Right lobe of liver (tissue), 6 donors: ENCODE measurements around the gene DBN1. TPM values are rescaled to one million over a fixed set of nuclear protein-coding genes. Genes with fewer than 3 reads are reported as not detected.

Experiments
- ATAC-seq, 4 donors: fragments of 200-7000 bp; cut with Tn5 transposase; one replicate each; pipeline ENCODE4 v1.9.1; 2020; ENCODE audit warnings: mild to moderate bottlenecking in 4 of 4, moderate library complexity in 4 of 4
- DNase-seq, 3 donors: peaks; one replicate each; pipeline ENCODE4 v3.0.0-alpha.2; 2020
- H3K27ac ChIP-seq, 3 donors: fragments of 200-600 bp; one replicate each; pipeline ENCODE4 v1.8.0; 2022
- H3K27me3 ChIP-seq, 2 donors: fragments of 200-600 bp; one replicate each; pipeline ENCODE4 v1.8.0; 2022
- H3K36me3 ChIP-seq, 4 donors: fragments of 200-600 bp; sonication (generic) in 1 of 4; one replicate each; pipeline versions ENCODE4 v1.5.1 to v1.8.0; 2017 to 2022; ENCODE audit warnings: control low read depth in 1 of 4
- H3K4me1 ChIP-seq, 4 donors: fragments of 200-600 bp; sonication (generic) in 1 of 4; one replicate each; pipeline versions ENCODE4 v1.5.1 to v1.8.0; 2017 to 2022; ENCODE audit warnings: control low read depth in 1 of 4
- H3K4me3 ChIP-seq, 3 donors: fragments of 200-600 bp; one replicate each; pipeline ENCODE4 v1.8.0; 2022
- H3K9me3 ChIP-seq, 4 donors: fragments of 200-600 bp; sonication (generic) in 1 of 4; one replicate each; pipeline versions ENCODE4 v1.5.1 to v1.8.0; 2017 to 2022; ENCODE audit warnings: control low read depth in 1 of 4
- POLR2A ChIP-seq: fragments of 450-650 bp; IDR thresholded peaks from one replicate; pipeline ENCODE4 v1.6.1; 2017; ENCODE audit warnings: antibody characterized with exemption, mild to moderate bottlenecking
- WGBS: methylation state at CpG from one replicate; pipeline ENCODE4 v1.1.6; 2018; ENCODE audit warnings: low coverage, low lambda C conversion rate; ENCODE audit not compliant: insufficient coverage; ENCODE audit errors: missing lambda C conversion rate; 5-methylcytosine and 5-hydroxymethylcytosine counted together
- intact Hi-C, 2 donors: fragments of 100-400 bp; cut with DNase I; formaldehyde crosslinking; loops; one replicate each; pipeline versions ENCODE4 v1.11.2 to v1.14.1; 2022
- total RNA-seq, 6 experiments: library from RNA; depleted of rRNA in 2 of 6; stranded (reverse); fragments of >200 nt in 2 of 6; fragmentation: NEBNext Ultra II Directional in 3 of 6; extraction: Animal tissue kit (Norgen Biotek cat#: 25700) in 3 of 6; gene quantifications; one replicate each; pipeline versions ENCODE4 v1.1.0 to v1.2.4, GENCODE V29; 2016 to 2023
- TF ChIP-seq, protein P1 (sequence below), 4 donors: fragments of 200-600 bp in 3 of 4; fragments of 450-650 bp in 1 of 4; IDR thresholded peaks; one replicate each; pipeline versions ENCODE4 v1.5.1 to v1.8.0; 2016 to 2022; ENCODE audit warnings: antibody characterized with exemption in 4 of 4, mild to moderate bottlenecking in 2 of 4
- donor health status: DM: no; HTN: yes; CAD: no.
- donor health status: DM: no; HTN: no; CAD: no.
- donor health status: DM: no; HTN: no; CAD: no.
- donor health status: DM: no; HTN: yes; CAD: no.
- donor health status: DM: no; HTN: yes; CAD: no.

The DBN1 gene
- total RNA-seq, 6 experiments from 2014 or later: 1.1 to 4.6 (median 3.1) TPM

DNA sequence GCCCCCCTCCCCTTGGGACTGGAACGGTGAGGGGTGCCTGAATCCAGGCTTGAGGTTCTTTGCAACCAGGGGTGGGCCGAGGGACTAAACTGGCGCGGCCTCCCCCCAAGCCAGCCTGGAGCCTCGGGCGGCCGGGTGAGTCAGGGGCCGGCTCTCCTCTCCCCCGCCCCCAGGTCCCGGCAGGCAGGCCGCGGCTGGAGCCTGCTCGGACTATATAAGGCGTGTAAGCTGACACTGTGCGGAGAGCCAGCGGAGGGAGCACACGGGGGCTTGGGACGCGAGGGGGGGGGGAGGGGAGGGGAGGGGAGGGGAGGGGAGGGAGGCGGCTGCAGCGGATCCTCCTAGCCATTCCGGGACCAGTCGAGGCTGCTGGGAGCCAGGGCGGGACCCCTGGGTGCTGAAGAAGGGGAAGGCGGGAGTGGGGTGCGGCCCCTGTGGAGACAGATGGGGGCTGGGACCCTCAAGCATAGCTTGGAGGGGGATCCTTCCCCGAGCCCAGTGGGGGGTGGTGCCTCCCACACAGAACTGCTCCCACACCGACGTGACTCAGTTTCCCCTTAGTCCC, 23.4 kb upstream of the DBN1 start:
- H3K4me3 ChIP-seq: peak overlapping the region; percentile 58 to 86 (median 64)
- no peaks in the 10 kb centered on the region for H3K4me1 ChIP-seq
- ATAC-seq (peak in 3 of 4 donors; percentile 0 to 5 (median 2)), DNase-seq (peak in 2 of 3 donors; percentile 66 to 71)
- H3K9me3 ChIP-seq: no peaks in the 10 kb centered on the region
- no peak for TF ChIP-seq POLR2A
- TF ChIP-seq, protein P1, sequence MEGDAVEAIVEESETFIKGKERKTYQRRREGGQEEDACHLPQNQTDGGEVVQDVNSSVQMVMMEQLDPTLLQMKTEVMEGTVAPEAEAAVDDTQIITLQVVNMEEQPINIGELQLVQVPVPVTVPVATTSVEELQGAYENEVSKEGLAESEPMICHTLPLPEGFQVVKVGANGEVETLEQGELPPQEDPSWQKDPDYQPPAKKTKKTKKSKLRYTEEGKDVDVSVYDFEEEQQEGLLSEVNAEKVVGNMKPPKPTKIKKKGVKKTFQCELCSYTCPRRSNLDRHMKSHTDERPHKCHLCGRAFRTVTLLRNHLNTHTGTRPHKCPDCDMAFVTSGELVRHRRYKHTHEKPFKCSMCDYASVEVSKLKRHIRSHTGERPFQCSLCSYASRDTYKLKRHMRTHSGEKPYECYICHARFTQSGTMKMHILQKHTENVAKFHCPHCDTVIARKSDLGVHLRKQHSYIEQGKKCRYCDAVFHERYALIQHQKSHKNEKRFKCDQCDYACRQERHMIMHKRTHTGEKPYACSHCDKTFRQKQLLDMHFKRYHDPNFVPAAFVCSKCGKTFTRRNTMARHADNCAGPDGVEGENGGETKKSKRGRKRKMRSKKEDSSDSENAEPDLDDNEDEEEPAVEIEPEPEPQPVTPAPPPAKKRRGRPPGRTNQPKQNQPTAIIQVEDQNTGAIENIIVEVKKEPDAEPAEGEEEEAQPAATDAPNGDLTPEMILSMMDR (IDR thresholded peaks at IDR 0.05): no peak
- no peaks in the 10 kb centered on the region for H3K36me3 ChIP-seq
- WGBS: 1% methylated on average over 11 of the region's 29 CpGs
- no peaks in the 10 kb centered on the region for H3K27me3 ChIP-seq
- peak overlapping the region; percentile 56 to 84 (median 66) for H3K27ac ChIP-seq
- intact Hi-C loops: no loop called here

DNA sequence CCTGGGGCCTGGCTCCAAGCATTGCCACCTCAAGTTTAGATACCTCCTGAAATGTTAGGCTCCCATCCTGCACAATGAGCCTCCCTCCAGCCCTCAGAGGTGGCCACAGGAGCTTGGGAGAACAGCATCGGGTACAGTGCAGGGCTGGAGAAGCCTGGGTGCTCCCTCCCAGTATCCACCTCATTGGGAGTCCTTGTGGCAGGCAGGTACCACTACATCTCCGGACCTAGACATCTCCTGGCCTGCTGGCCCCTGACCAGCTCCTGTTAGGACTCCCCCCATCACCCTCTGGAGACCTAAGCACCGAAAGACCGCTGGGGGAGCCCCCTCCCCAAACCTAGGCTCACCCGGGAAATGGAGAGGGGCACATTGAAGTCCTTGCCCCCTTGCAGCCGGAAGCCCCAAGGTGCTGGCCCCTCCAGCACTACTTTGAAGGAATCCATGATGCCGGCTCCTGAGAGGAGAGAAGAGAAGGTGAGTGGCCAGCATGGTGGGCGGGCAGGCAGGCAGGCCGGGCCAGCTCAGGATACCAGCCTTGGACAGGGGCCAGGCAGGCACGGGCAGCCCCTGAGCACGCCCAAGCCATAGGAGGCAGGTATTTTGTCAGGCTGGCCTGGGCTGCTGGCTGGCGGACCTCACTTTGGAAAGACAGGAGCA, 22.8 kb upstream of the DBN1 start:
- Histone ChIP-seq H3K36me3 (no peaks in the 10 kb centered on the region), H3K27ac (peak overlapping the region; percentile 44 to 70 (median 56)), H3K9me3 (no peaks in the 10 kb centered on the region), H3K27me3 (no peaks in the 10 kb centered on the region), H3K4me3 (peak overlapping the region; percentile 31 to 64 (median 35)), H3K4me1 (no peaks in the 10 kb centered on the region)
- TF ChIP-seq, protein P1 (IDR thresholded peaks at IDR 0.05): peak in 1 of 4 donors; percentile 13
- TF ChIP-seq POLR2A: no peak
- no peak for DNase-seq
- WGBS: 20% methylated on average over 1 of the region's 12 CpGs
- no peak for ATAC-seq
- intact Hi-C loops: no loop called here

GRCh38 chr5:177495243-177496060, 22.0 kb upstream of the DBN1 start:
- DNase-seq (peak in 1 of 3 donors; percentile 62), ATAC-seq (no peak)
- H3K36me3 ChIP-seq: no peaks in the 10 kb centered on the region
- 72% methylated on average over 2 of the region's 14 CpGs for WGBS
- H3K27ac ChIP-seq: peak overlapping the region in 2 of 3 donors; percentile 51 to 55
- intact Hi-C loops: no loop called here
- TF ChIP-seq, protein P1 (IDR thresholded peaks at IDR 0.05): no peak
- no peak for TF ChIP-seq POLR2A
- H3K27me3 ChIP-seq: no peaks in the 10 kb centered on the region
- no peaks in the 10 kb centered on the region for H3K9me3 ChIP-seq
- H3K4me3 ChIP-seq: no peak overlapping the region
- H3K4me1 ChIP-seq: no peaks in the 10 kb centered on the region

- WGBS: 46% methylated on average over 5 of the region's 11 CpGs
- H3K4me3 ChIP-seq: no peak overlapping the region
- TF ChIP-seq, protein P1 (IDR thresholded peaks at IDR 0.05): peak in 2 of 4 donors; percentile 8 to 13
- TF ChIP-seq POLR2A: no peak
- no peaks in the 10 kb centered on the region for H3K36me3 ChIP-seq
- H3K27ac ChIP-seq: peak overlapping the region in 2 of 3 donors; percentile 51 to 55
- DNase-seq: no peak
- no peaks in the 10 kb centered on the region for H3K4me1 ChIP-seq
- no peaks in the 10 kb centered on the region for H3K27me3 ChIP-seq
- H3K9me3 ChIP-seq: no peaks in the 10 kb centered on the region
- ATAC-seq: peak in 1 of 4 donors; percentile 11
- intact Hi-C loops: no loop called here
Measured at GRCh38 chr5:177494346-177495195, 21.1 kb upstream of the DBN1 start.
